ENCODE results near the gene TUBB. TPM values are rescaled to one million over a fixed set of nuclear protein-coding genes. Genes with fewer than 3 reads are reported as not detected.

TUBB gene
- total RNA-seq, 1 experiment from 2014 or later = 1,719 TPM

DNA sequence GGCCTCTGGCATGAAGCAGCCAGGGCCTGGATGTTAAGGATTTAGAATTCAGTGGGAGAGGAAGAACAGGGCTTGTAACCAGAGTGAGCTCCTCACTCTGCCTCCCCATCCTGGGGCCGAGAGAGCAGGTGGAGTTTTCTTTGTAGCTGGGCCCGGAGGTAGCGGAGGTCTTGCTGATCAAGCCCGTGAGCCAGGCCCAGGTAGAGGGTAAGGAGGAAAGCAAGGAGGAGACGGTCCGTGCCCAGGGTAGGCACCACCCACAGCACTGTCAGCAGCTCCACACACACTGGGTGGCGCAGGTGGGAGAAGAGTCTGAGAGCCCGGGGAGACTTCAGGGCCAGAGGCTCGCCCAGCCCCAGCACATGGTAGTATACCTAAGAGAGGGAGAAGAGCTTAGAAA lies 31.6 kb upstream of the TUBB start:
- Histone ChIP-seq H2BK15ac (ENCODE audit: low read depth, low read length) (no peak overlapping the region), H3K4me2 (ENCODE audit: insufficient read depth, insufficient read length, low read length) (no peak overlapping the region), H3K27me3 (ENCODE audit: insufficient read depth, low read length) (no peaks in the 10 kb centered on the region), H4K5ac (ENCODE audit: insufficient read length, low read depth, low read length) (no peak overlapping the region), H3K23me2 (ENCODE audit: insufficient read length, low read depth, low read length, poor library complexity, severe bottlenecking) (peaks cover 29% of the 10 kb centered on the region), H2AK5ac (ENCODE audit: insufficient read length, low read length) (no peak overlapping the region), H4K20me1 (ENCODE audit: control insufficient read depth, insufficient read depth, insufficient read length) (no peaks in the 10 kb centered on the region), H3K79me1 (ENCODE audit: insufficient read depth, low read depth, low read length, poor library complexity, severe bottlenecking) (no peaks in the 10 kb centered on the region), H2BK120ac (ENCODE audit: low read depth, low read length, poor library complexity, severe bottlenecking) (no peak overlapping the region), H3T11ph (ENCODE audit: low read length) (no peak overlapping the region), H3K79me2 (ENCODE audit: insufficient read depth, low read length) (peaks cover 2% of the 10 kb centered on the region; the same call in 1 of the 2 replicates), H3K18ac (ENCODE audit: insufficient read length, low read depth, low read length) (no peak overlapping the region), H3K9ac (ENCODE audit: extremely low read depth, insufficient read length, low read length) (no peak overlapping the region), H3K56ac (ENCODE audit: insufficient read length, low read depth, low read length) (no peak overlapping the region), H2BK20ac (ENCODE audit: low read depth, low read length, poor library complexity, severe bottlenecking) (no peak overlapping the region), H3K4me1 (ENCODE audit: insufficient read depth, low read length) (peaks cover 4% of the 10 kb centered on the region; the same call in 1 of the 2 replicates), H3K9me3 (ENCODE audit: control insufficient read depth, low read depth, low read length) (no peaks in the 10 kb centered on the region), H2AFZ (ENCODE audit: low read length) (no peak overlapping the region), H3K23ac (ENCODE audit: insufficient read length, low read depth, low read length) (no peak overlapping the region), H2BK12ac (ENCODE audit: insufficient read length, low read depth, low read length) (no peak overlapping the region), H3K27ac (ENCODE audit: insufficient read length, low read depth, low read length) (no peak overlapping the region), H2BK5ac (ENCODE audit: insufficient read length, low read length) (no peak overlapping the region), H3K4ac (ENCODE audit: low read depth, low read length) (no peak overlapping the region), H4K91ac (ENCODE audit: insufficient read length, low read depth, low read length) (no peak overlapping the region), H4K8ac (replicated peaks; ENCODE audit: insufficient read length, low read depth, low read length) (no peak overlapping the region), H3K14ac (ENCODE audit: insufficient read depth, low read length) (no peak overlapping the region)
- Mint-ChIP-seq H3K27ac (peak overlapping the region in 2 of 3 experiments; percentile 9 to 91; a peak in 2 of 7 replicates), H3K4me3 (peak overlapping the region in 1 of 2 experiments; percentile 88; a peak in 4 of 5 replicates), H3K27me3 (ENCODE audit: low read depth) (peaks cover 3% of the 10 kb centered on the region; the same call in 1 of the 2 replicates), H3K9me3 (no peaks in the 10 kb centered on the region), H3K4me1 (peaks cover 56 to 61% of the 10 kb centered on the region in 2 experiments), H3K36me3 (ENCODE audit: insufficient read depth in 1 of 3, low read depth in 3 of 3) (peaks cover 4 to 22% (median 15%) of the 10 kb centered on the region in 3 experiments; a peak in 5 of 7 replicates)
- no CpG with 5 or more reads among the region's 9 CpGs for WGBS (ENCODE audit: extremely low coverage, insufficient read length, low lambda C conversion rate)
- TF ChIP-seq, protein P1, sequence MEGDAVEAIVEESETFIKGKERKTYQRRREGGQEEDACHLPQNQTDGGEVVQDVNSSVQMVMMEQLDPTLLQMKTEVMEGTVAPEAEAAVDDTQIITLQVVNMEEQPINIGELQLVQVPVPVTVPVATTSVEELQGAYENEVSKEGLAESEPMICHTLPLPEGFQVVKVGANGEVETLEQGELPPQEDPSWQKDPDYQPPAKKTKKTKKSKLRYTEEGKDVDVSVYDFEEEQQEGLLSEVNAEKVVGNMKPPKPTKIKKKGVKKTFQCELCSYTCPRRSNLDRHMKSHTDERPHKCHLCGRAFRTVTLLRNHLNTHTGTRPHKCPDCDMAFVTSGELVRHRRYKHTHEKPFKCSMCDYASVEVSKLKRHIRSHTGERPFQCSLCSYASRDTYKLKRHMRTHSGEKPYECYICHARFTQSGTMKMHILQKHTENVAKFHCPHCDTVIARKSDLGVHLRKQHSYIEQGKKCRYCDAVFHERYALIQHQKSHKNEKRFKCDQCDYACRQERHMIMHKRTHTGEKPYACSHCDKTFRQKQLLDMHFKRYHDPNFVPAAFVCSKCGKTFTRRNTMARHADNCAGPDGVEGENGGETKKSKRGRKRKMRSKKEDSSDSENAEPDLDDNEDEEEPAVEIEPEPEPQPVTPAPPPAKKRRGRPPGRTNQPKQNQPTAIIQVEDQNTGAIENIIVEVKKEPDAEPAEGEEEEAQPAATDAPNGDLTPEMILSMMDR (conservative IDR thresholded peaks at IDR 0.05) = no peak
- no peak for DNase-seq
